HepG2 (cell line): ENCODE measurements around the gene SNCAIP. TPM values are rescaled to one million over a fixed set of nuclear protein-coding genes. Genes with fewer than 3 reads are reported as not detected.
A peak's percentile ranks its signal among the peaks of the same experiment; 100 is the strongest.

Experiments
- ATAC-seq: fragments of 200-7000 bp; cut with Tn5 transposase; 3 replicates; pipeline ENCODE4 v1.9.1; 2020; ENCODE audit warnings: mild to moderate bottlenecking, moderate library complexity
- BruUV-seq: library from RNA; stranded (reverse); fragments of 400-500 nt; replicated peaks from 2 replicates; lab custom pipeline; 2021; lab: Mats Ljungman, UMichigan
- CTCF ChIA-PET: fragments of 300-600 bp; formaldehyde crosslinking; extraction: SDS; loops from one replicate; lab custom pipeline; 2021; ENCODE audit warnings: low total read pairs, inconsistent platforms, low intra/inter-chr PET ratio; lab: Yijun Ruan, JAX
- POLR2A ChIA-PET: fragments of 350-600 bp; sonication (Branson Sonifier 250); formaldehyde crosslinking; loops from one replicate; lab custom pipeline; 2020; ENCODE audit warnings: antibody characterized with exemption, inconsistent platforms; lab: Yijun Ruan, JAX
- DNase-seq: peaks from one replicate; pipeline ENCODE4 v3.0.0-alpha.2; 2015; ENCODE audit warnings: low spot score
- FAIRE-seq: peaks from 3 replicates; lab custom pipeline; 2011; peaks lifted over from hg19 to GRCh38; lab: Jason Lieb, UNC
- H2AFZ ChIP-seq: one replicate; pipeline ENCODE4 v1.6.1; 2011; ENCODE audit warnings: low read length, inconsistent platforms
- H3K27ac ChIP-seq: fragments of 300-600 bp; 3 replicates; pipeline ENCODE4 v1.8.0; 2011; ENCODE audit warnings: mixed run types, mild to moderate bottlenecking, mixed read lengths, low read length, inconsistent platforms; ENCODE audit not compliant: insufficient read depth; ENCODE audit errors: extremely low read length
- H3K27me3 ChIP-seq, 2 experiments: fragments of 200-600 bp in 1 of 2; 2 replicates in 1 of 2; 3 replicates in 1 of 2; pipeline versions ENCODE4 v1.6.0 to v1.8.0; 2011; ENCODE audit warnings: low read length in 2 of 2, mild to moderate bottlenecking in 2 of 2, moderate library complexity in 2 of 2, inconsistent platforms in 1 of 2; ENCODE audit not compliant: insufficient read depth in 2 of 2, control insufficient read depth in 1 of 2
- H3K36me3 ChIP-seq, 2 experiments: fragments of 200-600 bp in 1 of 2; replicated peaks in 1 of 2; 2 replicates in 1 of 2; 3 replicates in 1 of 2; pipeline versions ENCODE4 v1.5.1 to v1.8.0; 2011; ENCODE audit warnings: low read length in 2 of 2, inconsistent platforms in 1 of 2; ENCODE audit not compliant: insufficient read depth in 2 of 2, control insufficient read depth in 1 of 2
- H3K4me1 ChIP-seq: 2 replicates; pipeline ENCODE4 v1.5.1; 2012; ENCODE audit warnings: low read length, inconsistent platforms; ENCODE audit not compliant: insufficient read depth
- H3K4me2 ChIP-seq: 2 replicates; pipeline ENCODE4 v1.6.0; 2011; ENCODE audit warnings: low read depth, low read length, inconsistent platforms
- H3K4me3 ChIP-seq, 3 experiments: fragments of 200-600 bp in 1 of 3; sonication (generic), shearing (Covaris generic) in 1 of 3; replicated peaks in 1 of 3; 2 replicates each; pipeline ENCODE4 v1.5.1; 2011 to 2016; ENCODE audit warnings: low read length in 3 of 3, inconsistent platforms in 2 of 3, low read depth in 2 of 3, mild to moderate bottlenecking in 2 of 3, control low read depth in 1 of 3, mixed read lengths in 1 of 3; ENCODE audit not compliant: insufficient read depth in 1 of 3
- H3K79me2 ChIP-seq: one replicate; pipeline ENCODE4 v1.6.1; 2011; ENCODE audit warnings: low read length, inconsistent platforms; ENCODE audit not compliant: insufficient read depth
- H3K9ac ChIP-seq: 2 replicates; pipeline ENCODE4 v1.6.0; 2011; ENCODE audit warnings: mild to moderate bottlenecking, low read depth, low read length, inconsistent platforms; ENCODE audit not compliant: insufficient read depth
- H3K9me3 ChIP-seq: 2 replicates; pipeline ENCODE4 v1.5.1; 2012; ENCODE audit warnings: mild to moderate bottlenecking, low read length
- H4K20me1 ChIP-seq: 2 replicates; pipeline ENCODE4 v1.6.0; 2011; ENCODE audit warnings: inconsistent platforms, mild to moderate bottlenecking, low read length, moderate library complexity; ENCODE audit not compliant: insufficient read depth
- KDM5B ChIP-seq: sonication (generic); formaldehyde crosslinking; IDR thresholded peaks from 2 replicates; pipeline ENCODE4 v1.4.0; 2020; ENCODE audit warnings: missing genetic modification reagents, mild to moderate bottlenecking, borderline replicate concordance
- MAFF ChIP-seq: IDR thresholded peaks from 2 replicates; pipeline ENCODE4 v1.6.1; 2011; ENCODE audit warnings: low read depth, low read length, improper control_type of control experiment
- MAFK ChIP-seq, 2 experiments: IDR thresholded peaks in 1 of 2; conservative IDR thresholded peaks in 1 of 2; 2 replicates each; pipeline ENCODE4 v1.6.1; 2011; ENCODE audit warnings: improper control_type of control experiment in 2 of 2, low read length in 2 of 2
- SATB2 ChIP-seq: sonication (generic); formaldehyde crosslinking; IDR thresholded peaks from 2 replicates; pipeline ENCODE4 v1.5.0; 2020; ENCODE audit warnings: missing genetic modification reagents
- THRA ChIP-seq: sonication (generic); formaldehyde crosslinking; IDR thresholded peaks from 2 replicates; pipeline ENCODE4 v1.4.0; 2020; ENCODE audit warnings: missing genetic modification reagents, borderline replicate concordance
- ZNF501 ChIP-seq: sonication (generic); formaldehyde crosslinking; IDR thresholded peaks from 2 replicates; pipeline ENCODE4 v1.5.1; 2020; ENCODE audit warnings: mild to moderate bottlenecking, moderate library complexity, missing genetic modification reagents
- WGBS: methylation state at CpG from one replicate; pipeline ENCODE4 v1.1.6; 2017; ENCODE audit warnings: low lambda C conversion rate; 5-methylcytosine and 5-hydroxymethylcytosine counted together
- in situ Hi-C: cut with HindIII; loops from 2 replicates; pipeline ENCODE4 v1.10.0; 2017; ENCODE audit warnings: low pct_unique_long_range_greater_than_20kb; ENCODE audit not compliant: extremely low pct_ligation_motif_present
- intact Hi-C: fragments of 100-400 bp; cut with micrococcal nuclease; formaldehyde crosslinking; loops from one replicate; pipeline ENCODE4 v1.10.0; 2022; ENCODE audit not compliant: unreplicated experiment
- polyA plus RNA-seq, 8 experiments: library from polyadenylated mRNA; depleted of rRNA in 3 of 8; stranded (reverse) in 7 of 8; unstranded in 1 of 8; fragments of >200 nt; fragmentation: Illumina TruSeq in 4 of 8; extraction: Trizol in 4 of 8; gene quantifications; 2 replicates each; pipeline versions ENCODE4 v1.2.1 to v1.2.3, GENCODE V29; 2011 to 2016; ENCODE audit warnings: low read depth in 4 of 8, missing spikeins in 1 of 8, mixed read lengths in 1 of 8; ENCODE audit not compliant: insufficient read depth in 1 of 8
- total RNA-seq, 5 experiments: library from RNA; depleted of rRNA; stranded (reverse); fragments of >200 nt; fragmentation: Illumina TruSeq; extraction: Trizol; gene quantifications; 2 replicates each; pipeline ENCODE4 v1.2.3, GENCODE V29; 2016; ENCODE audit warnings: low read depth in 1 of 5
- TF ChIP-seq, protein P1 (sequence below): sonication (generic); formaldehyde crosslinking; IDR thresholded peaks from 2 replicates; pipeline ENCODE4 v1.9.0; 2021; ENCODE audit warnings: missing genetic modification reagents, mild to moderate bottlenecking, borderline replicate concordance

The SNCAIP gene
- total and polyA plus RNA-seq, 2 of the 13 experiments (the other 11 are each of a cell fraction or from before 2014, with no cell fraction given), result not detected

DNA sequence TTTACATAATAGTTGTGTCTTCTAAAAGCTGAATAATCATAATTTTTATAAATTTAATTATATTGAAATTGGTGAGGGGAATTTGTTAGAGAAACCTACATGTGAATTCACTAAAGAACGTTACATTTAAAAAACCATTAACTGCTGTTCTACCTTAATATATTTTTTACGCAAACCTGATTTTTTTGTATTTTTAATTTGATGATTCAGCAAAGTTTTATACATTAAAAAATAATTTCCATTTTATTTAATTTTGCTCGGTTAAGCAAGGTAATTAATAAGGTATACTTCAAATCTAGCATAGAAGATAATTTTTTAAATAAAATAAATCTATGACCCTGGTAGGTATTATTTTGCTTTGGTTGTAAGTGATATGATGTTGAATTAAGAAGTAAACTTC, 114.3 kb downstream of the SNCAIP start:
- CTCF ChIA-PET, result no interaction called here
- Histone ChIP-seq H2AFZ (no peak overlapping the region), H3K36me3 (no peaks in the 10 kb centered on the region), H4K20me1 (no peaks in the 10 kb centered on the region), H3K9me3 (no peaks in the 10 kb centered on the region), H3K4me2 (no peak overlapping the region), H3K27me3 (no peaks in the 10 kb centered on the region), H3K4me3 (no peak overlapping the region), H3K9ac (no peak overlapping the region), H3K27ac (no peak overlapping the region), H3K79me2 (no peaks in the 10 kb centered on the region), H3K4me1 (no peaks in the 10 kb centered on the region)
- intact Hi-C loops (no loop called here), in situ Hi-C loops (no loop called here)
- TF ChIP-seq KDM5B (CRISPR knock-in tag), result no peak
- no peak for TF ChIP-seq THRA (CRISPR knock-in tag)
- TF ChIP-seq, protein P1, sequence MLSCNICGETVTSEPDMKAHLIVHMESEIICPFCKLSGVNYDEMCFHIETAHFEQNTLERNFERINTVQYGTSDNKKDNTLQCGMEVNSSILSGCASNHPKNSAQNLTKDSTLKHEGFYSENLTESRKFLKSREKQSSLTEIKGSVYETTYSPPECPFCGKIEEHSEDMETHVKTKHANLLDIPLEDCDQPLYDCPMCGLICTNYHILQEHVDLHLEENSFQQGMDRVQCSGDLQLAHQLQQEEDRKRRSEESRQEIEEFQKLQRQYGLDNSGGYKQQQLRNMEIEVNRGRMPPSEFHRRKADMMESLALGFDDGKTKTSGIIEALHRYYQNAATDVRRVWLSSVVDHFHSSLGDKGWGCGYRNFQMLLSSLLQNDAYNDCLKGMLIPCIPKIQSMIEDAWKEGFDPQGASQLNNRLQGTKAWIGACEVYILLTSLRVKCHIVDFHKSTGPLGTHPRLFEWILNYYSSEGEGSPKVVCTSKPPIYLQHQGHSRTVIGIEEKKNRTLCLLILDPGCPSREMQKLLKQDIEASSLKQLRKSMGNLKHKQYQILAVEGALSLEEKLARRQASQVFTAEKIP (CRISPR knock-in tag), result no peak
- TF ChIP-seq MAFK (conservative IDR thresholded peaks at IDR 0.05 in 1 of 2, IDR thresholded peaks at IDR 0.05 in 1 of 2; ENCODE audit: low read length in 2 of 2), result peak; percentile 85 to 96
- TF ChIP-seq ZNF501 (CRISPR knock-in tag), result no peak
- TF ChIP-seq SATB2 (CRISPR knock-in tag), result no peak
- TF ChIP-seq MAFF, result peak; percentile 90
- DNase-seq (no peak), FAIRE-seq (no peak), ATAC-seq (no peak)
- no TSS peak for BruUV-seq
- POLR2A ChIA-PET, result no interaction called here
- WGBS, result 30% methylated on average over 3 of the region's 3 CpGs
